ENCODE measurements around the gene SCYL1.

Gene SCYL1

GRCh38 chr11:65573391-65574079 lies 48.7 kb downstream of the SCYL1 start:
- DNase-seq (ENCODE audit: low read depth) = peak; percentile 33
- peak overlapping the region; percentile 93 for H3K4me3 ChIP-seq (ENCODE audit: low read length)
- TF ChIP-seq CTCF (IDR thresholded peaks at IDR 0.05; ENCODE audit: insufficient read depth, low read depth, low read length, missing control alignments) = no peak

- peak overlapping the region; percentile 93 for H3K4me3 ChIP-seq (ENCODE audit: low read length)
- DNase-seq (ENCODE audit: low read depth) = peak; percentile 82
- peak; percentile 52 for TF ChIP-seq CTCF (IDR thresholded peaks at IDR 0.05; ENCODE audit: insufficient read depth, low read depth, low read length, missing control alignments)
Measured at GRCh38 chr11:65574109-65574810, 49.4 kb downstream of the SCYL1 start.

- H3K4me3 ChIP-seq (ENCODE audit: low read length) = peak overlapping the region; percentile 48
- no peak for TF ChIP-seq CTCF (IDR thresholded peaks at IDR 0.05; ENCODE audit: insufficient read depth, low read depth, low read length, missing control alignments)
- peak; percentile 43 for DNase-seq (ENCODE audit: low read depth)
Measured at GRCh38 chr11:65574811-65575567, 50.1 kb downstream of the SCYL1 start.

GRCh38 chr11:65575568-65576231 lies 50.8 kb downstream of the SCYL1 start, which contains the start of gene EHBP1L1:
Gene EHBP1L1 (plus strand): TSS chr11:65576053. CDS start chr11:65576303, 250 bp downstream.
- peak; percentile 52 for DNase-seq (ENCODE audit: low read depth)
- H3K4me3 ChIP-seq (ENCODE audit: low read length) = peak within 1 kb of the TSS; percentile 59
- no peak for TF ChIP-seq CTCF (IDR thresholded peaks at IDR 0.05; ENCODE audit: insufficient read depth, low read depth, low read length, missing control alignments)

GRCh38 chr11:65576232-65576866 lies 51.5 kb downstream of the SCYL1 start:
- peak overlapping the region; percentile 59 for H3K4me3 ChIP-seq (ENCODE audit: low read length)
- DNase-seq (ENCODE audit: low read depth) = no peak
- TF ChIP-seq CTCF (IDR thresholded peaks at IDR 0.05; ENCODE audit: insufficient read depth, low read depth, low read length, missing control alignments) = no peak
